Islet of Langerhans (tissue), 1 donor: ENCODE measurements around the gene TH.
"Not testable (repeated sequence)": the region's sequence is repeated elsewhere in the genome, so short reads cannot be mapped to it uniquely, and the experiment has no call there.

Experiments used
- FAIRE-seq: peaks from one replicate; lab custom pipeline; 2011; peaks lifted over from hg19 to GRCh38; lab: Jason Lieb, UNC

The TH gene

DNA sequence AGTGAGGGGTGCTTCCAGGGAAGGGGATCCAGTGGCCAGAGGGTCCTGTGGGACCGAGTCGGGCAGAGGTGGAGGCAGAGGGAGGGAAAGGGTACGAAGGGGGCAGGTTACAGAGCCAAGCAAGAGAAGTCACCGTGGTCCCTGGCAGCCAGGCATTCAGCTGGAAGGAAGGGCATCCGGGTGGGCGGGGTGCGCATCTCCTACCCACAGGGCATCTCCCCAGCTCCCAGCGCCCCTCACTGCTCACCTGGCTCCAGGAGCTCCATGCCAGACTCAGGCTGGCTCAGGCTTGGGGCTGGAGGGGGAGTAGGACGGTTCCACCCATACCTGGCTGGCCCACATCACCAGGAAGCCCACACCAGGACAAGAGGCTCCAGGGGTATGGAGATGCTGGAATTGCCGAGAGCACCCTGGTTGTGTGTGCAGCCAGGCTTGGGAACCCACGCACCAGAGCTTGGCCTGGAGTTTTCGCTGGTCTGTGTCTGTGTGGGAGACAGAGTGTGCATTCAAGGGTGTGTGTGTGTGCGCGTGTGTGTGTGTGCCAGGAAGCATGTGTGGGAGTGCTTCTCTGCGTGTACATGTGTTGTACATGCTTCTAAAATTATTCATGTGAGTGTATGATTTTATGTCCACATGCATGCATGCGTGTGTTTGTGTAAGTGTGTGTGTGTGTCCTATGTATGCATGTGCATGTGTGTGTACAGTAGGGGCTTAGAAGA is 6.6 kb upstream of the TH start:
- FAIRE-seq: not testable (repeated sequence)

DNA sequence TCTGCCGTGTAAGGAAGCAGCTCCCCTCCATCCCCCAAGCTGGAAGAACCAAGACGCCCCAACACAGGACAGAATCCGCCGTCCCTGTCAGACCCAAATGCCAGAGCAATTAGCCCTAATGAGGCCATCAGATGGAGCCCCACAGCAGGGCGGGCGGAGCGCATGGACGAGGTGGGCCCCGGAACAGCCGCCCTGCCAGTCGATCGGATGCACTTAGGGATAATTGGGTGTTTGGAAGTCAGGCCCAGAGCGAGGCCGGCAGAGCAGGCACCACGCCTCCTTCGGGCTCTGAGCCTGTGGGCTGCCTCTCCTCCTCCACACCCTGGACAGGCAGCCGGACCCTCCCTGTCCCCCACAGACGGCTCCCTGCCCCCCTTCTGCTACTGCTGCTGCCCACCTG is 5.5 kb upstream of the TH start:
- FAIRE-seq: no peak

DNA sequence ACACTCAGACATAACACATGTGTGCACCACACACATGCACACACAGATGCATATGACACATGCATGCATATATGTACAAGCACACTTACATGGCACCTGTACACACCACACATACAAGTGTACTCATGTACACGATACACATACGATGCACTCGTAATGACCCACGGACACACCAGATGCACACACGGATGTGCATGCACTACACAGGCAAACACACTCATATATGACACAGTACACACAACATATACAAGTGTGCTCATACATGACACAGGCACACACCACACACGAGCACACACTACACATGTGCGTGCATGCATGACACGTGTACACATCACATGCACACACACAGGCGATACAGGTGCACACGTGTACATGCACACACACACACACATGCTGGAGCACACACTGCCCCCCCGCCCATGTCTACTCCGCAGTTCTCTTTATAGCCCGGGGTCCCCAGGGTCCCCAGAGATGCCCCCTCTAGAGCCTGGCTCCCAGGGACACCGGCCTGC is 4.8 kb upstream of the TH start:
- FAIRE-seq: no peak

DNA sequence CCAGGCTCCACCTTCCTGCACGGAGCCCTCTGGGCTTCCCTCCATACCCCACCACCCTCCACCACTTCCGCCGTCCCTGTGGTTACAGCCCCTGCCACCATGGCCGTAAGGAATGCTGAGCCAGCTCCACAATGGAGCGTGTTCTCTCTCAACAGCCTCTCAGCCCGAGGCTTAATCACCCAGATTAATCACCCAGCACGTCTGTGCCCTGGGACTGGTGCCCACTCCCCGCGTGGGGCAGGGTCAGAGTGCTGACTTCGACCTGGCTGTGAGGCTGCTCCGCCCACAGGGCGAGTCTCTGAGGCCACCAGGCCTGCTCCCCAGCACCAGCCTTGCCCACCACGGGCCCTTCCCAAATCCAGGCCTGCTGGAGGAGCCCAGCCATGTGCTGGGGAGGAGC is 4.0 kb upstream of the TH start:
- no peak for FAIRE-seq

DNA sequence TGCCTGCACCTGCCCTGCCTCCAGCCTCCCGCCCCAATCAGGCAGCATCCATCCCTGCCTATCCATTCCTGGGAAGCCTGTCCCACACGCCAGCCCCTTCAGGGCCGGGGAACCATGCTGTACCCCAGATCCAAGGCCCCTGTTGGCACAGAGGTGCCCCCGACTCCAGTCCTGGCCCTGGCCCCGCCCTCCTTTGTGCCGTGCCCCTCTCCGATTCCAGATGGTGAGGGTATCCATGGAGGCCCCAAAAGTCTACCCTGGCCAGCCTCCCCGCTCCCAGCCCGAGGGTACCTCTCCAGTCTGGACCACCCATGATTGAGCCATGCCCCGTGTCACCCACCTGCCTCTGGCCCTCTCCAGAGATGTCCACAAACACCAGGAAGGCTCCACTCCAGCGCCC is 2.7 kb upstream of the TH start:
- no peak for FAIRE-seq

DNA sequence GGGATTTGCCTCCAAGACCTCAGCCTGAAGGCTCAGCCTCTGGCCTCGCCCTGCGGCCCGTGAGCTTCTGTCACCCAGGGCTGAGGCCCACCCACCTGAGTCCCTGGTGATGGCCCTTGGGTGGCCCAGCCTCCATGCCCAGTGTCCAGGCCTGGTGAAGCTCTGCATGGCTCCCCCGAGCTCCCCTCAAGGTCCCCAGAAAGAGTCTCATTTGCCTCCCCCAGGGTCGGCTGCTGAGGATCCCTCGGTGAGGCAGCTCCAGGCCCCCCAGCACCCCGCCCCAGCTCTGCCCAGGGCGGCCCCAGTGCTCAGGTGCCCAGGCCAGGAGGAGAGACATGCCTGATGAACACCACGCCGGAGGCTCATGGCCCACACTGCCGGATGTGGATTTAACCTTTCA is 2.1 kb upstream of the TH start:
- no peak for FAIRE-seq

DNA sequence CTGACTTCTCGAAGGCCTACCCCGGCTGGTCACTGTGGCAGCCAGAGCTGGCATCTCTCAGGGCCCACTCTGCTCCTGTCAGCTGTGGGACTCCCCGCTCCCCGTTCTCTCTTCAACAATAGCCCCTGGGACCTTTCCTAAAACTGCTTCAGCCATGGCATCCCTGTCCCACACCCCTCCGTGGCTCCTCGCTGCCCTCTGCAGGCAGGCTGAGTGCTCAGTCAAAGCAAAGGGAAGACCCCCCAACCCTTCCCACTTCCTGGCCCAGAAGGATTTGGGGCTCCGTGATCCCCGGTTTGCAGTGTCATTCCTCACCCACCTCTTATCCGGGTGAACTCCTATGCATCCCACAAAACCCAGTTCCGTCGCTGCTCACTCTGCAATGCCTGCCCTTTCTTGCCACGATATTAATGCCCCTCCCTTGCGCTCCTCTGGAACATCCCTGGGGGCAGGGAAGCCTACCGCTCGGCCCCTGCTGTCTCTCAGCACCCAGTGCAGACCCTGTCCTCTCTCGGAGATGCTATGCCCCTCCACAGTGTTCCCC is 1.6 kb upstream of the TH start:
- FAIRE-seq: no peak

DNA sequence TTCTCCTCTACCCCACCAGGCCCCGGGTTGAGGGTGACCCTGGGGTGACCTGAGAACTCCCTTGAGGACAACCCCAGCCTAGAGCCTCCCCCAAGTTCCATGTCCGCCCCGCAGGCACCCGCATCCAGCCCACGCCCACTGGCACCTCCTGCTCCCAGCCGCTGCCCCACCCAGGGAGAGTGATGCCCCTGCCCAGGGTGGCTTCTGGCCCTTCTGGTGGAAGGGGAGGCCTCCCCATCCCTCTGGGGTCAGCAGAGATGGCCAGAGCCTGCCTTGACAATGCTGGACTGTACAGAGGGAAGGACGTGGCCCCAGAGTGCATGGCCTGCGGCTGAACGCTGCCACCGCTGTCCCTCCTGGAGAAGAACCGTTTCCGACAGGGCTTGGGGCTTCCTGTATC is 1.1 kb upstream of the TH start:
- FAIRE-seq: no peak

DNA sequence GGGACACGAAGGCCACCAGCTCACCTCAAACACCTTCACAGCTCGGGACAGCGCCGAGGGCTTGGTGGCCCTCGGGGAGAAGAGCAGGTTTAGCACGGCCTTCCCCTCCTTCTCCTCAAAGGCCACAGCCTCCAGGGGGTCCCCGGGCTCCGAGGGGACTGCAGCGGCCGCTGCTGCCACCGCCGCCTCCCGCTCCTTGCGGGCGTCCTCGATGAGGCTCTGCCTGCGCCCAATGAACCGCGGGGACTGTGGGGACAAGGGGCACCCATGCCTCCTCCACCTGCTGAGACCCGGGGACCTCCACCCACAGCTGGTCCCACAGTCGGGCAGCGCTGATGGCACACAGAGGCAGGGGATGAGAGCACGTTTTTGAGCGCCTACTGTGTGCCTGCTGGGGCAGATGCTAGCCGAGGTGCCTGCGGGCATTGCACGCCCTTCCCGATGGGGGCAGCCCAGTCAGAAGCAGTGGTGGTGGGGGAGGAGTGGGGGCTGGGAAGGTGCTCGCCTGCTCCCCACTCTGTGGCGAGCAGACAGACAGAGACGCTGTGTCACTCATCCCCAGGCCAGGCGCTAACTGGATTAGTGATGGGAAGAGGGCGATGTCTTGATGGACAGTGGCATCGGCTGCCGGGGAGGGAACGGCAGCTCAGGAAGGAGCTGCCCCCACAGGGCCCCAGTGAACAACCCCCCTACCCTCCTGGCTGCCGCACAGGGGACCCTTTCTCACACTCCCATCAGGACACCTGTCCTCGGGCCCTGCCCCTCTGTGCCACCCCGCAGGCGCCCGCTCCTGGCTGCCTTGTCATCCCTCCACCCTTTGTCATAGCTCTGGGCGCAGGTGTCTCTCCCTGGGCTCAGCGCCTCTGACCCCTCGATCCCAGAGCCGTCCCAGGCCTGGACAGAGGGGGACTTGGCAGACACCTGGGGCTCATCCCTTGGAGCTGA is 1.7 kb downstream of the TH start:
- no peak for FAIRE-seq

DNA sequence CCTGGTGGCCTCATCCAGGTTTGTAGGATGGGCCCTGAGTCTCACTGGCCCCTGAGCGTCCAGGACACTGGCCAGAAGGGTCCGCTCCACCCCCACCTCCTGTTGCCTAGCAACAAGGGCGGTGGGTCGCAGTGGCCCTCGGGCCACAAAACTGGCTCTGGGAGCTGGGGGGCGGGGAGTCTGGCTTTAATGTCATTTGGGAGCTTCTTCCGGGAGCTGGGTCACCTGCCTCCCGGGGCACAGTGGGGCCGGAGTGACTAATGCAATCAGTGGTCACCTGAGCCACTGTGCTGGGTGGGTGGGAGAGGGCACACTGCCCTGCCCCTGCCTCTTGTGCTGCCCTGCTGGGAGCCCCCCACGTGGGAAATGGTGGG is 2.6 kb downstream of the TH start:
- no peak for FAIRE-seq

DNA sequence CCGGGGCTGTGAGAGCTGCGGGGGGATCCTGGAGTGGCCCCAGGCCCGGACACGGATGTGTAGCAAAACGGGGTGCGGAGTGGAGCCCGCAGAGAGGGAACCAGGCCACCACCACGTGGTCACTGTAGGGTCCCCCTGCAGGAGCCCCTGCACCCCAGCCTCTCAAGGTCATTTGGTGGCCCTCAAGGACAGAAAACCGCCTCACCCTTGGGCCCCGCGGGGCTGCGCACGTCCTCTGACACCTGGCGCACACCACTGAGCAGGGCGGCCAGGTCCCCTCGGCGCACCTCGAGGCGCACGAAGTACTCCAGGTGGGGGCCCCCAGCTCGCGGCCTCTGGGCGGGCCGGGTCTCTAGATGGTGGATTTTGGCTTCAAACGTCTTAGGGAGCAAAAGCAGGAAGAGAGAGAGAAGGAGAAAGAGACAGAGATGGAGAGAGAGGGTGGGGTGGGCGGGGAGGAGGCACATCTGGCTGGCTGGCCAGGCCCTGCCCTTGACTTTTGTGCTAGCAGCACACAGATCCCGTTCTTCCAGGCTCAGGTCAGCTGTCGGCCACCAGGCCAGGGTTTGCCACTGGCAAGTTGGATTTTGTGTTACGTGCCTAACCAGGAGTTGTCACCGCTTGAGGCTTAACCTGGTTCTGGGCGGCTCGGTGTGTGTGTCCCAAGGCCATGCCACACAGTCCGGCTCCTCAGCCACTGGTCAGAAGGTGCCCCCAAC is 3.2 kb downstream of the TH start:
- FAIRE-seq: no peak

DNA sequence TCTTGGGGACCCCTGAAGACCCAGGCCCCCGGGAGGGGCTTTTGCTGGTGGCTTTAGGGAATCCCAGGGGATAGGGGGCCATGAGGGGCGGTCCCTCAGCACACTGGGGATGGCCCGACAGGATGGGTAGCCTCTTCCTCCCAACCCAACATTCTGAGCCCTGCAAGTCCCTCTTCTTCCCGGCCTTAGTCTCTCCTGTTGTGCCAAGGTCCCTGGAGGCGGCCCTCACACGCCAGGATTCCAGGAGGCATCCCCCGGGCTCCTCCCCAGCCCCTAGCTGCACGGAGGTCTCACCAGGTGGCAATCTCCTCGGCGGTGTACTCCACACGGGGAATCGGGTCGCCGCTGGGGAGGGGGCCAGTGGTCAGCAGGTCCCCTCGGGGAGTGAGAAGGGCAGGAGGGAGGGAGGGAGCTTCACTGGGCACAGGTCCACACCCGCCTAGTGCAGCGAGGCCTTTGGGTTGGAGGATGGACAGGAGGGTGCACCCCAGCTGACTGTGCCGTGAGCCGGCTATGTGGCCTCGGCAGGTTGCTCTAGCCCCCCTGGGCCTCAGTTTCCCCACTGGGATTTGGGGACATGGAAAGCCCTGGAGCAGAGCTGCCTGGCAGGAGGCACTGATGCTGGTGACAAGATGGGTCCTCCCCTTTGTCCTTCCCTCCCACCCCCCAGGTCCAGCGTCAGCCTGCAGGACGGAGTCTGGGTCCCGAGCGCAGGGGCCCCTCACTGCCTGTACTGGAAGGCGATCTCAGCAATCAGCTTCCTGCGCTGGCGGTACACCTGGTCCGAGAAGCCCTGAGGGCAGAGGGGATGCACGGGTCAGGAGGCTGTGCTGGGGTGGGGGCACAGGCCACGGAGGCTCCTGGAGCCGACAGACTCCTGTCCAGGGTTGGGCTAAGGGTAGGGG is 4.2 kb downstream of the TH start:
- no peak for FAIRE-seq

DNA sequence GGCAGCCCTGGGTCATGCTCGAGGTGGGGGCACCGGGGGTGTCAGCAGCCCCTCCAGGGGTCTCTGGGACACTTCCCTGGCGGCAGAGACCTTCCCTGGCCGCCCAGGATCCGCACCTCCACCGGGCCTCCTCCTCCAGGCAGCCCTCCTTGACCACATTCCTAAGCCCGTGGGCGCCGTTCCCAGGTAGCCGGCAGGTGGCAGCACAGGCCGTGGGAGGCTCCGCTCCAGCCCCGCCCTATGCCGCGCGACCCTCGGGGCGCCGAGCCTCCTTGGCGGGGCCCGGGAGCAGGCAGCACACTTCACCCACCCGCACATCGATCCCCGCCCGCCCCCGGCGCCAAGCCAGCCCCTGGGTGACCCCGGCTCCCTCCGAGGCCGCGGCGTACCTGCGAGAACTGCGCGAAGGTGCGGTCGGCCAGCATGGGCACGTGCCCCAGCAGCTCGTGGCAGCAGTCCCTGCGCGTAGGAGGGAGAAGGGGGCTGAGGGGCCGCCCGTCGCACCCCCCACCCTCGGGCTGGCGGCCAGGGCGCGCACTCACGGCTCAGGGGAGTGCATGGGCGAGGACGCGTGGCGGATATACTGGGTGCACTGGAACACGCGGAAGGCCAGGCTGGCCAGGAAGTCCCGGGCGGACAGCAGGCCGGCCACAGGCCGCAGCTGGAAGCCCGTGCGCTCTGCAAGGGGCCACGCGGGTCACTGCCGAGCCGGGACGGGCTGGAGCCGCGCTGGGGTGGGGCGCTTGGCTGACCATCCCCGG is 5.3 kb downstream of the TH start:
- no peak for FAIRE-seq

DNA sequence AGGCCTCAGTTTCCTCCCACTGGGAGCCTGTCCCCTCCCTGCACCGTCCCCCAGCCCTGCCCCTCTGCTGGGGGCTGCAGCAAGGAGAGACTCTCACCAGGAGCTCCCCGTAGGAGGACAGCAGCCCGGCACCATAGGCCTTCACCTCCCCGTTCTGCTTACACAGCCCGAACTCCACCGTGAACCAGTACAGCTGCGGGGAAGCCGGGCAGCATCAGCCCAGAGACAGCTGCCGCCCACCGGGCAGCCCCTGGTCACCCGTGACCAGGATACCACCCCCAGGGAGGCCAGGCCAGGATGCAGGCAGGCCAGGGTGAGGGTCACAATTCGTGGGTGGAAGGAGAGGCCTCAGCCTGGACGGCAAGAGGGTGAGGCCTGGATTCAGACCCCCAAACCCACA is 6.0 kb downstream of the TH start:
- no peak for FAIRE-seq

DNA sequence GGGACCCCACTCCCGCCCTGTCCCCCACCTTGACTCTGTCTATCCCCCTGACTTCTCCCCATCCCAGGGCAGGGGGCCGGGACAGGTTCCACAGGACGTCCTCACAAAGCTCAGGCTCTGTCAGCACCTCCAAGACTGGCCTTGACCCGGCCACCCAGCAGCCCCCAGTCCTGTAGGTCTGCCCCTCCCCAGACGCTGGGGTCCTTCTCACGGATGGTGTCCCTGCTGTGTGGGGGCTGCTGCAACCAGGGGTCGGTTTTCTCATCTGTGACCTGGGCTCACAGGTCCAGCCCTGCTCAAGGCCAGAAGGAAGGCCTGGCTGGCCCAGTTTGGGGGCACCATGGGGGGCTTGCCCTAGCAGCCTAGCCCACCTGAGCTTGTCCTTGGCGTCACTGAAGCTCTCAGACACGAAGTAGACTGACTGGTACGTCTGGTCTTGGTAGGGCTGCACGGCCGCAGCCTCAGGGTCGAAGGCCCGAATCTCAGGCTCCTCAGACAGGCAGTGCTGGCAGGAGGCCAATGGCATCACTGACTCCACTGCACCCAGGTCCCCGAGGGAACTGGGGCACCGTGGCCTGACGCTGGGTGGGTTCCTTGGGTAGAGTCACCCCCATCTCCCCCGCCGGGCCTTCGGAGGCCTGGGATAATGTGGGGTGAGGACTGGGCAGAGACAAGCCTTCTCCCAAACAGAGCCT is 6.6 kb downstream of the TH start:
- FAIRE-seq: no peak

DNA sequence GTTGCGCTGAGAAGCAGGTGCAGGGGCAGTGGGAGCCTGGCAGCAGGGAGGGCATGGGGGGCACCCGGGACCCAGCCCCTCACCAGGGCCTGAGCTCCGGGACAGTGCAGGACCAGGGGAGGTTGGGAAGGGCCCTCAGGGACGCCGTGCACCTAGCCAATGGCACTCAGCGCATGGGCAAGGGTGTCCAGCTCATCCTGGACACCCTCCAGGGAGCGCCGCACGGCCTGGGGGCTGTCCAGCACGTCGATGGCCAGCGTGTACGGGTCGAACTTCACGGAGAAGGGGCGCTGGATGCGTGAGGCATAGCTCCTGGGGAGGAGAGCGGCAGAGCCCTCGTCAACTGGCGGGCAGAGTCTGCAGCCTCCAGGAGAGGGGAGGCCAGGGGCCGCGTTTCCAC is 7.5 kb downstream of the TH start:
- no peak for FAIRE-seq

DNA sequence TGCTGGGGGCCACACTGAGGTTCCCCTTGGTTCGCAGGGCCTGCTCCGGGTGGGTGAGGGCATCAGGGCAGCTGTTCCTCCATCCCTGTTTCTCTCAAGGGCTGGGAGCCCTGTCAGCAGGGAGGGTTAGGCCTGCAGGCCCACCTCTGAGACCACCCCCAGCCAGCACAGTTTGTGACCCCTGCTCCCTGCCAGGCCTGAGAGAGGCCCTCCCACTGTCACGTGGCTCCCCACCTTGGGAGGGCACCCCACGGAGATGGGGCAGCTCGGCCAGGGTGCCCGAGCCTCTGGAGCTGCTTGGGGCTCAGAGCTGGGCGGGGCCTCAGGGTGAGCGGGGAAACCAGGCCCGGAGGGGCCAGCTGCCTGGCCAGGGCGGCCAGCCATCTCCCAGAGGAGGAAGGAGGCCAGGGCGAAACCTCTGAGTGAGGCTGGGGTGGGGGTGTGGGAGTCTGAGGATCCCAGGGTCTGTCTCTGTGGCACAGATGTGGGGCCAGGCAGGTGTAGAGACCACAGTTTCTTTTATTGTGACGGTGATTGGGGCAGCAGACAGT is 8.1 kb downstream of the TH start:
- FAIRE-seq: no peak

DNA sequence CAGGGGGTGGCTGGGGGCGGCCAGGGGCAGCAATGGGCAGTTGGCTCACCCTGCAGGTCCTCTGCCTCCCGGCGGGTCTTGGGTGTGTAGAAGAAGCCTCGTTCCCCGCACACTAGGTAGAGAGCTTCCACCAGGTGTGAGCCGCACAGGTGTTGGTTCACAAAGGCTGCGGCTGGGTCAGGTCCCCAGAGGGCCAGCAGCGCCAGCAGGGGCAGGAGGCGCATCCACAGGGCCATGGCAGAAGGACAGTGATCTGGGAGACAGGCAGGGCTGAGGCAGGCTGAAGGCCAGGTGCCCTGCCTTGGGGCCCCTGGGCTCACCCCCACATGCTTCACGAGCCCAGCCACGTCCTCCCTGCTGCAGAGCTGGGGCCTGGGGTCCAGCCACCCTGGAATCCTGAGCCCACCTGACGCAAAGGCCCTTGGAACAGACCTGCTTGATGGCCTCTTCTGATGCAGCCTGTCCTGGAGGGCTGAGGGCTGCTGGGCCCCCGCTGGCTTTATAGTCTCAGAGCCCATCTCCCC is 10.8 kb downstream of the TH start, which contains the start of gene INS:
INS (minus strand) TSS at position 474 of the 524 bp plus-strand sequence; CDS start at position 236, 238 bp downstream.
- no peak for FAIRE-seq
